Measurements from ENCODE around the gene LARP4B.

DNA sequence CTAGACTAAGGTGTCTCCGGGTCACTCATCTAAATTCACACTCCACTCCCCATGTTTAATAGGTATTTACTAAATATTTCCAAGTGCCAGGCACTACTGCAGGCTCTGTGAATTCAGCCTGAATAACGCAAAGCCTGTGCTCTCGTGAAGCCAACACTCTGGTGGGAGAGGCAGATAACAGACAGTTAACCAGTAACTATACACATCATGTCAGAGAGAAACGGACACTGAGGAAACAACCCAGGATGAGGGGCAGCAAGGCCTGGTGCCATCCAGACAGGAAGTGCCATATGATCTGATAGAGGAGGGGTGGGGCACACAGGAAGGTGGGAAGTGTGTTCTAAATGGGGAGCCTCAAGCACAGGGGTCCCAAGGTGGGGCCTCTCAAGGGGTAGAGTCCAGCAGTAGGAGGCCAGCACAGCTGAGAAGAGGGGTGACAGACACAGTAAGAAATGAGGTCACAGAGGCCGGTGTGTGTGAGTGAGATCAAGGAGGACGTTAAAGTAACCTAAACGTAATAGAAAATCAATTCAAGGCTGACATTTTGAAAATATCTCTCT lies 85.3 kb downstream of the LARP4B start:
- TF ChIP-seq, protein P1, sequence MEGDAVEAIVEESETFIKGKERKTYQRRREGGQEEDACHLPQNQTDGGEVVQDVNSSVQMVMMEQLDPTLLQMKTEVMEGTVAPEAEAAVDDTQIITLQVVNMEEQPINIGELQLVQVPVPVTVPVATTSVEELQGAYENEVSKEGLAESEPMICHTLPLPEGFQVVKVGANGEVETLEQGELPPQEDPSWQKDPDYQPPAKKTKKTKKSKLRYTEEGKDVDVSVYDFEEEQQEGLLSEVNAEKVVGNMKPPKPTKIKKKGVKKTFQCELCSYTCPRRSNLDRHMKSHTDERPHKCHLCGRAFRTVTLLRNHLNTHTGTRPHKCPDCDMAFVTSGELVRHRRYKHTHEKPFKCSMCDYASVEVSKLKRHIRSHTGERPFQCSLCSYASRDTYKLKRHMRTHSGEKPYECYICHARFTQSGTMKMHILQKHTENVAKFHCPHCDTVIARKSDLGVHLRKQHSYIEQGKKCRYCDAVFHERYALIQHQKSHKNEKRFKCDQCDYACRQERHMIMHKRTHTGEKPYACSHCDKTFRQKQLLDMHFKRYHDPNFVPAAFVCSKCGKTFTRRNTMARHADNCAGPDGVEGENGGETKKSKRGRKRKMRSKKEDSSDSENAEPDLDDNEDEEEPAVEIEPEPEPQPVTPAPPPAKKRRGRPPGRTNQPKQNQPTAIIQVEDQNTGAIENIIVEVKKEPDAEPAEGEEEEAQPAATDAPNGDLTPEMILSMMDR (IDR thresholded peaks at IDR 0.05) = no peak
- TF ChIP-seq YY1 (IDR thresholded peaks at IDR 0.05; ENCODE audit: low read depth) (no peak), POLR2AphosphoS5 (IDR thresholded peaks at IDR 0.05; ENCODE audit: low read depth, low read length) (no peak), NRF1 (IDR thresholded peaks at IDR 0.05; ENCODE audit: low read depth, low read length) (no peak), MXI1 (IDR thresholded peaks at IDR 0.05; ENCODE audit: low read depth, low read length) (no peak), TEAD4 (IDR thresholded peaks at IDR 0.05; ENCODE audit: borderline replicate concordance, insufficient read depth) (no peak), TAF1 (IDR thresholded peaks at IDR 0.05; ENCODE audit: borderline replicate concordance, low read depth, low read length) (no peak), EP300 (IDR thresholded peaks at IDR 0.05; ENCODE audit: borderline replicate concordance in 1 of 2, low read depth in 1 of 2, low read length in 1 of 2) (no peak), GABPA (IDR thresholded peaks at IDR 0.05; ENCODE audit: low read depth) (no peak), REST (IDR thresholded peaks at IDR 0.05; ENCODE audit: low read depth, low read length) (no peak)
